ENCODE measurements around the gene AACS.

DNA sequence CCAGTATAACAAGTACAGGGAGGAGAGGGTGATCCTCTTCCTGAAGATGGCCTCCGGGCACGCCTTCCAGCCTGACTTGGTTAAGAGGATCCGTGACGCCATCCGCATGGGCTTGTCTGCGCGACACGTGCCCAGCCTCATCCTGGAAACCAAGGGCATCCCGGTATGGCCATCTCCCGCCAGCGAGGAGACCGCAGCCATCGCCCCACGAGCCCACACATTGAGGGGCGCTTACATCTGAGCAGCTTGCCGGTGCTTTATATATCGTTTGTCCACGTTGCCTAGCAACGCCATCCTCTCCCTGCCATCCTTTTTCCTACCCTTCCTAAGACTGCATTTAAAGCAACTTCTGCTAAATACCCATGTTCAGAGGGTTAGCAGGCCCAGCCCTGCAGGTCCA is 71.5 kb downstream of the AACS start:
- TF ChIP-seq POLR2A (IDR thresholded peaks at IDR 0.05): no peak
- TF ChIP-seq, protein P1, sequence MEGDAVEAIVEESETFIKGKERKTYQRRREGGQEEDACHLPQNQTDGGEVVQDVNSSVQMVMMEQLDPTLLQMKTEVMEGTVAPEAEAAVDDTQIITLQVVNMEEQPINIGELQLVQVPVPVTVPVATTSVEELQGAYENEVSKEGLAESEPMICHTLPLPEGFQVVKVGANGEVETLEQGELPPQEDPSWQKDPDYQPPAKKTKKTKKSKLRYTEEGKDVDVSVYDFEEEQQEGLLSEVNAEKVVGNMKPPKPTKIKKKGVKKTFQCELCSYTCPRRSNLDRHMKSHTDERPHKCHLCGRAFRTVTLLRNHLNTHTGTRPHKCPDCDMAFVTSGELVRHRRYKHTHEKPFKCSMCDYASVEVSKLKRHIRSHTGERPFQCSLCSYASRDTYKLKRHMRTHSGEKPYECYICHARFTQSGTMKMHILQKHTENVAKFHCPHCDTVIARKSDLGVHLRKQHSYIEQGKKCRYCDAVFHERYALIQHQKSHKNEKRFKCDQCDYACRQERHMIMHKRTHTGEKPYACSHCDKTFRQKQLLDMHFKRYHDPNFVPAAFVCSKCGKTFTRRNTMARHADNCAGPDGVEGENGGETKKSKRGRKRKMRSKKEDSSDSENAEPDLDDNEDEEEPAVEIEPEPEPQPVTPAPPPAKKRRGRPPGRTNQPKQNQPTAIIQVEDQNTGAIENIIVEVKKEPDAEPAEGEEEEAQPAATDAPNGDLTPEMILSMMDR (IDR thresholded peaks at IDR 0.05): no peak
